KG1 (cell line): ENCODE data around the gene KCNAB1.

Experiments used
- DNase-seq: peaks from one replicate; lab custom pipeline; 2025; lab: John Stamatoyannopoulos, UW

The KCNAB1 gene

DNA sequence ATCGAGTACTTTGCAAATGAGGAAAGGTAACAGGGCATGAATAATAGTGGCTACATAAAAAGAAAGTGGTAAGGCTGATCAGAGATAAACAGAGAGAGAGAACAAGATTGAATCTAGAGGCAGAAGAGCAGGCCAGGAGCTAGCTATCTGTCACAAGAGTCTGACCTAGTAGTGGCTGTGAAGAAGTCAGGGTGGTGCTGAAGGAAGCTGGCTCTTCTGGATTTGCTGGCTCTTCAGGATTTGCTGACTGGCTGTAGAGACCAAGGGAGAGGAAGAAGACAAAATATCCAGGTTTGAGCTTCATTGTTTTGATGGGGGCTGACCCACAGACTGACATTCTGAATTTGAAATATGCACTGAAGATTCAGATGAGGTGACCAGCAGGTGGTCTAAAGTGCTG is 292.2 kb downstream of the KCNAB1 start:
- no peak for DNase-seq

DNA sequence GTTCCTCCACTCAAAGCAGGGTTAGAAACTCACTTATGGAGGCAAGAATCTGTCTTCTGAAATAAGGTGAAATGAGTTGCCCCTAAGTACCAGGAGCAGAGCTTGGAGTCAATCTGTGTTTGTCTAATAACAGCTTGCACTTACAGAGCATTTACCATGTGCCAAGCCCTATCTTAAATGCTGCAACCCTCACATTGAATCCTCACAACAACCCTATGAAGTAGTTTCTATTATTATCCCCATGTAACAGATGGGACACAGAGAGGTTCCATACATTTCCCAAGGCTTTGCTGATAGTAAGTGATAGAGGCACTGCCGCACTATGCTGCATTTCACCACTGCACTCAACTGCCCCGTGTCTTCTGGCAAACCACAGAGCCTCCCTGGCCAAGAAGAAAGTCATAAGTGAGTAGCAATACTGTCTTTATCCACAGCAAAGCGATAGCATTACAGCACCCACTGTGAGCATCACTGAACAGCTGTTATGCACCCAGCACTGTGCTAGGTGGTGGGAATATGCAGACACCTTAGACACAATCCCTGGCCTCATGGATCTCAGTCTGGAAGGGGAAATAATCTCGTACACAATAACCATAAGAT is 293.0 kb downstream of the KCNAB1 start:
- DNase-seq = no peak

DNA sequence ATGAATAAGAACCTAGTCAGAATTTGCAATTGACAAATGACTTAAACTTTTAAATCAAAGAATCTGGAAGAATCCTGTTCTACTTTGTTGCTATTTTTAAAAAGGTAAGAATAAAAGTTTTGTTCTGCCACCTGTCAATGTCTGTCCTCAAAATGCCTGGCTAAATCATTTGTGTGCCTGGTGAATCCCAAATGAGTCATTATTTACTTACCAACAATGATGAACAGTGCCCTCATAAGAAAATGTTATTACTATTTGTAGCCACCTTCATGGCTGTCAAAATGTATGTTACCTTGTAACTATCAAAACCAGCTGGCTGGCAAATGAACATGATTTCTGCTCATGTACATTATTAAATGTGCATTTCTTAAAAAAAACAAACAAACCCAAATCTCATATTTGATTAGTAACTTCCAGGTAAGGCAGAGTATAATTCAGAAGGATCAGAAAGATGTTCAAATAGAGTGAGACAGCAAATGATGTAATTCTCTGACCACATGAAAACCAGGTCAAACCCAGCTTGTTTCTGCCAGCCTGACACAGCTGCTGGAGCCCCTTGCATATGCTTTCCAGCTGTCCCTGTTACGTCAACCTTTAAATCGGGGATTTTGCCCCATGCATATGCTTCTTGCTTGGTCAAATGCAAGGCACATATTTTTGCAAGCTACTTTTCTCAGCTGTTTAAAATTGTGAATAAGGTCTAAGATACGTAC is 296.6 kb downstream of the KCNAB1 start:
- DNase-seq = no peak

DNA sequence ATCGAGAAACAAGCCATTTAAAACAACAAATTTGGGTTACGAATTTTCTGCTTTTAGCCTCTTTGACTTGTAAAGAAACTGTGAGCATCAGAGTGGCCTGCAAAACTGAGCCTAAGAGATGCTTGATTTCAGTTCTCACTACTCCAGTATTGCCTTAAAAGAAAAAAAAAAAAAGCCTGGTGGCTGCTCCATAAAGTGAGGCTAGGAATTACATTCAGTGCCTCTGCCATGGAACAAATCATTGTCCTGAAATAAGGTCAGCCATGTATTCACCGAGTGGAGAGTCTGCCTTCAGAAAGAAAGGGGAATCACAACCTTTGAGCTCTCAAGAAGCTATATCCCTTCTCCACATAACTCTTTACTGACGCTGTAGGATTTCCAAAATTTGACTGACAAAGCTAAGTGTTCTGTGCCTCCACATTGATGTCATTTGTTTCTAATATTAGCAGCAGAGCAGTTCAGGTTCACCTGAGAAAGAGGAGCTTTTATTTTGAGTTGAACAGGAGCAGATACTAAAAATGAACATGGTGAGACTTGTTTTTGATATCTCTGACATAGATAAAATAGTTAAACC is 297.3 kb downstream of the KCNAB1 start:
- no peak for DNase-seq

DNA sequence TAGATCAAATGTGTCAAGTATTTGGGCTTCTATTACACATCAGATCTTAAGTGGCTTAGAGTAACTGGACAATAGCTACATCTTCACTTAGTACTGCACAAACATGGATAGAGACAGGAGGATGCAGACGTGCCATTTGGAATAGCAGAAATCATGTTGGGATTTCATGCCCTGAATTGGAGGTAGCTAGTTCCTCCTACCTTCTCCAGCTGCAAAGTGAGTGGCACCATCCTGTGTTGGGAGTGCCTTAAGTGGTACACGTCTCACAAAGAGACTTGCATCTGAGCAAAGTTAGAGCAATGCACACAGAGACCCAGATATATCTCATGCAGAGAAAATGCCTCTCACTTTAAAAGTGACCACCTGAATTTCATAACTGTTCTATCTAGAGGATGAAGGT is 298.1 kb downstream of the KCNAB1 start:
- no peak for DNase-seq

DNA sequence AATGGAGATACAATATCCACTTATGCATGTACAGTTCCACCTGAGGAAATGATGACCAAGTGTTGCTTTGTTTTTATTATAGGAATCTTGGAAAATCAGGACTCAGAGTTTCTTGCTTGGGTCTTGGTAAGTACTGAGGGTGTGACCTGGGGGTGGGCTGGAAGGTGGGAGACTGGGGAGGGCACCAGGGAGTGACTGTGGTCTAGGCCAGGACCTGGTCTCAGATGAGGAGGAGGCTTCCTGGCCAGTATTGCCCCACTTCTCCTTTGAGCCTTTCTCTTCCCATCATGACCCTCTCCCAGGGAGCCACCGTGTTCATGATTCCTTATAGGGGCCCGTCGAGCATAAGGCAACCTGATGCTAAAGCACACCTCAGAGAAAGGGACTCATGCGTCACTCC is 301.2 kb downstream of the KCNAB1 start:
- DNase-seq = no peak

DNA sequence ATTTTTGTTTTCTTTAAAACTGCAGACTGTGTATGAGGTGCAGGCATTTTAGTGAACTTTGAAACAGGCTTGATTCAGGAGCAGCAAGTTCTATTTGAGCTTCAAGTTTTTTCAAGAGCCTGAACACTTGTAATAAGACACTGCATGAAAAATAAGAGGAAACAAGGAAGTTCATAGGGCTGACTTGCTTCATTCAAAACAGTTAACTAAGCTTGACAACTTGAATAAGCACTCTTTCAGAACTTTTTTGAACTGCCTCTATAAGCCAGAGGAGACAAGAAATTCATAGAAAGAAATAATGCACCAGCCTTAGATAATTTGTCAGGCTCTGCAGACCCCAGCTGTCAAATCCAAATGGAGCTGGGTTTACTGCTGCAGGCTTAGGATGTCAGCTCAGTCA is 304.4 kb downstream of the KCNAB1 start:
- DNase-seq = no peak

DNA sequence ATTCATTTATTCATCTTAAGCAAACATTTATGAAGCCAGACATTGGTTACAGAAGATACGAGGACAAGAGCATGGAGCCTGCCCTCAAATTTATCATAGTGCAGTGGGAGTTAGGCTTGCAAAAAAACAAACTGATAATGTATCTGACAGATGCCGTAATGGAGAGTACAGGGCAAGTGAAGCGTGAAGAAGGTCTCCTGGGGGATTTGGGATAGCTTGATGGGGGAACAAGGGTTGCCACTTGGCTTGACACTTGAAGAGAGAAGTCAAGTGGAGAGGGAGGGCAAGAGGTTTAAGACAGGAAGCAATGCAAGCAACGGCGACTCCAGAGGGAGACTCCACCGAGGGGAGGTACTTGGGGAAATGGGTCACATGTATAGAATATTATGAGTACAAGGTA is 305.3 kb downstream of the KCNAB1 start:
- no peak for DNase-seq

DNA sequence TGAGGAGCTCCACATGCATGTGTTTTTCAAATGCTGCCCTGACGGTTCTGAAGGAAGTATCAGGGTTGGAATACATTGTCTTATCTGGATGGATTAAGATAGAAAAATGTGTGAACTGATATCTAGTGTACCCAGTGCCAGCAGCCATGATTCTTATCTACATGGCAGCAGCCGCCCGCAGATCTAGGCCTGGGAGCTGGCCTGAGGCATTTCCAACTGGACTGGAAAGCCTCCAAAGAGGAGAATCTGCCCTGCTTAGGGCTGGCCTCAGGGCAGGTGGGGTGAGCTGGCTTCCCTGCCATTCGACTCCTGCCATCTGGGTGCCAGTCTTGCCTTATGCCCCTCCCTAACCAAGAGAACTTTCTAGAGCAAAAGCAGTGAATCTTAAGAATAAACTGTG is 308.7 kb downstream of the KCNAB1 start:
- DNase-seq = no peak

DNA sequence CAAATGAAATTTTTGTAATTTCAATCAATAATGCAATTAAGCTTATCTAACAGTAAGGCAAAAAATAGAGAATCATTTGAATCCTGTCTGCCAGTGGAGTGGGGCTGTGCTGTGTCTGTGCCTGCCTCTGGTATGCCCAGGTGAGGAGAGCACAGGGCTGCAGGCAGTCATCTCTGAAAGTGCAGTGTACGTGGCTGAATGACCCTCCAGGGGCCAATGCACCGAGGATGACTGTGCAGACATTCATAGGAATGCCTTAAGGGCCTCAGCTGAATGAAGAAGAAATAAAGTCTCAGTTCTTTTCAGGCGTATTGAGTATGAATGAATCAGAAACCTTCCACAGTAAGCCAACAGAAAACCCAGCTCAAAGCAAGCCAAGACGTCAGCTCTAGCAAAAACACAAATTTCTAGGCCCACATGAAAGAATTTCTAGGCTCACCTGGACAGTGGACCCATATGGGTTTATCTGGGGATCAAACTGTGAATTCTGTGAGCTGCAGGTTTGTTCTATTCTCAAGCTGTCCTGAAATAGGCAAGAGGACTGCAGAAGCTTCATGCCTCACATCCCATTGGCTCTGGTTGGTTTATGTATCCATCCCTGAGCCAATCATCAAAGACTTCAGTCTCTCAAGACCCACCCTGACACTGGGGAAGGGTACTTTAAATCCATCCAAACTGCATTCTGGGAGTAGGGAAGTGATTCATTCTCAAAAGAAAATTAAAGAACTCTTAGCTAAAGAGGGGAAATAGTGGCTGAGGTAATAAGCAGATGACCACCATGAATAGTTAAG is 311.2 kb downstream of the KCNAB1 start:
- DNase-seq = no peak

DNA sequence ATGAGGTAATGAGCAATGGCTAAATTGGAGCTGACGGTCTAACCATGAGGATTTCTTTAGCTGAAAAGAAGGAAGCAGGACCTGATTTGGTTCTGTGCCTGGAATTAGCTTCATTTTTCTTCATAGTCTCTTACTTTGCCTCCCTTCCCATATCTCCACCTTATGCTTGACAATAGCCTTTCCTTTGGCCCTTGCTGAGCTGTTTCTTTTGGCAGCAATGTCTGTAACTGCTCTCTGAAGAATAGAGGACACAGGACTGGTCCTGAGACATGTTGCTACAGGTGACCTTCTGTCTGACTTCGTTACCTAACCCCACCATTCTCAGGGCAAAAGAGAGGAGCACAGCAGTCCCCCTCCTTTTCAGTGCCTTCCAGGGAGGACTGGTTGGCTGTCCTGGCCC is 312.2 kb downstream of the KCNAB1 start:
- DNase-seq = no peak

DNA sequence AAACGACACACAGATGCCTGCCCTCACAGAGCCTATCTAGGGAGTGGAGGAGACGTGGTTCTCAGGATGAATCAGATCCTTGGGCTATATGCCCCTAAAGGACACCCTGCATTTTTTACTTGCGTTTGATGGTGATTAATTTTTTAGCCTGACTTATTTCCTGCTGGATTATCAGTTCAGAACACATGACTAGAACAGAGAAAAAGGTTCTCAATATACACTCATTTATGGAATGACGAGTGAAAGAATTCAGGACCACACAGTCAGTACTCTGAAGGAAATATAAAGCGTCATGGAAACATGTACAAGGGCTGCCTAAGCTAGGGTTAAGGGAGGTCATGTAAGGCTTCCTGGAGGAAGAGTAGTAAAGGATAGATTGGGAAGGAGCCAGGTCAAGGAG is 312.8 kb downstream of the KCNAB1 start:
- no peak for DNase-seq

DNA sequence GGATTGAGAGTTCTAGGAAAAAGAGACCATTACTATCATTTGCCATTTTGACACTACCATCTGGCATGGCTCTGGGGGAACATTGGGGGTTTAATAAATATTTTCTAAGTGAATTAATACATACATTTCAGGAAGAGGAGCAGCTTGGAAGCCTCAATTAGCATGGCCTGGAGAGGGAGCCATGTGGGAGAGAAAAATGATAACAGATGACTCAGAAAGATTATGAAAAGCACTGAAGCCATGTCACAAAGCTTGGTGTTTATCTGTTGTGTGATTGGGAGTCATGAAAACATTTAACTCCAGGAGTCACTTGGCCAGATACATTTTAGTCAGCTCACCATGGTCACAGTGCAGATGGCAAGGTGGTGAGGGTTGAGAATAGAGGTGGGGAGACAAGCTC is 313.5 kb downstream of the KCNAB1 start:
- no peak for DNase-seq

DNA sequence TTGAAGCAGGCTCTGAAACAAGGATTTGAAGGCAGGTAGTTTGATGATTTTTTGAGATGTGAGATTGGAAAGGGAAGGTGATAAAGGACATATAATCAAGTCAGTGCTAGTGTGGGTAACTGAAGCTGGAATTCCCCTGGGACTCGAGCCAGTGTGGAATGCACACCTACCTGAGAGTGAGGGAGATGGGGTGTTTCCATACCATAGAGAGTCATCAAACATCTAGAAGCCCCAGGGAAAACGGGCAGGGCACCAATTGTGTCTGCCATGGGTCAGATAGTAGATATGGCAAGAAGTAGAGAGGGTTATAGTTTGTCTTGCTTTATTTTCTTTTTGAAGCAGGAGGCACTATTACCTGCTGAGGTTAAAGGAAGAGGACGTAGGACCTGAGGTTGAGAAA is 314.5 kb downstream of the KCNAB1 start:
- no peak for DNase-seq

DNA sequence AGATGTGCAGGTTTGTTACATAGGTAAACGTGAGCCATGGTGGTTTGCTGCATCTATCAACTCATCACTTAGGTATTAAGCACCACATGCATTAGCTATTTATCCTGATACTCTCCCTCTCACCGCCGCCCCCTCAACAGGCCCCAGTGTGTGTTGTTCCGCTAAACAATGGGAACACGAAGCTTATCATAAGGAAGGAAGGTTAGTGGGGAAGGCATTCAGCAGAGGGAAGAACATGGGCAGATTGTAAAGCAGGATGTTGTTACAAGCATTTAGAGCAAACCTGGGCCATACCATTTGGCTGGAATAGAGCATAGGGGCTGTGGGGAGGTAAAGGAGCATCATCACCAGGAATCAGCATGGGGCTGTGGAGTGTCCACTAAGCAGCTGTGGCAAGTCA is 322.7 kb downstream of the KCNAB1 start:
- DNase-seq = no peak

DNA sequence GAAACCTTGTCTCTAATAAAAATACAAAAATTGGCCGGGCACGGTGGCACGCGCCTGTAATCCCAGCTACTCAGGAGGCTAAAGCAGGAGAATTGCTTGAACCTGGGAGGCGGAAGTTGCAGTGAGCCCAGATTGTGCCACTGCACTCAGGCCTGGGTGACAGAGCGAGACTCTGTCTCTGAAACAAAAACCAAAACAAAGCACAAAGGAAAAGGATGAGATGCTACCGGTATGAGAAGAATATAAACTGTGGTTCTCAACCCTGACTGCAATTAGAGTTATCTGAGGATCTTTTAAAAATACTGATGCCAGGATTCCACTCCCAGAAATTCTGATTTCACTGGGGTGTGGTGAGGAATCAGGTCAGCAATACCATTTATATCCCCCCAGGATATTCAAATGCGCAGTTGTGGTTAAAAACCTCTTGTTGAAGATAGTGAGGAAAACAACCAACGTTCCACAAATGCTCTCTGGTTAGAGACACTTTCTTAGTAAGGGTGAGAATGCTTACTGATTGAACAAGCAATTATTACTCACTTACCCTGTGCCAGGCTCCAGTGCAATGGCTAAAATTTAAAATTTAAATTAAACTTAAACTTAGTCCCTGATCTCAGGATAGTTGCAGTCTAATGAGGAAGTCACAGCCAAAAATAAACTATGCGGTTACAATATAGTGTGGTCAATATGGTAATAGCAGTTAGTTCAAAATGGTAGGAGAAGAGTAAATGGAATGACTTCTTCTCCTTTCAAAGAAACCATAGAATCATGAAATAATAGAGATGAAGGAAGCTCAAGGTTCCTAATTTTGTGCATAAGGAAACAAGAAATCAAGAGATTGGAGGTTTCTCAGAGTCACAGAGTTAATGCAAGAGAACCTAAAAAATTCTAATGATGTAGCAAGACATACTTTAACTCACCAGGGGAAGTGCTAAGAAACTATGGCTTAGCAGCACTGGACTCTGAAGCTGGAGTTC is 325.0 kb downstream of the KCNAB1 start:
- no peak for DNase-seq

DNA sequence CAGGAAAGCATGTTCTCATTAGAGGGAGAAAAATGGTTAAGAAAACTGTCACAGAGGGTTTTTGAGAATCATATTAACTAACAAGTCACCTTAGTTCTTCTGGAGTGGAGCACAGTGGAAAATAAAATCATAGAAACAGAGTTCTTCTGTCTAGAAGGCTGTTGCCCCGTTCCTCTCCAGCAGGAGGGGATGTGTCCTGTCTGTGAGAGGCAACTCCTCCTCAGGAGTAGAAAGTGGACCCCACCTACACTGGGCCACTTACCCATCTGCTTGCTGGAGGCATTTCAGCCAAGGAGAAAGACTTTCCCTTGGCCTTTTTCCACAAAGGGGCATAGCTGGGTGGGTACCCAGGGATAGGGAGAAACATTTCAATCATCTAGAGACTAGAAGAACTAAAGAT is 327.9 kb downstream of the KCNAB1 start:
- no peak for DNase-seq

DNA sequence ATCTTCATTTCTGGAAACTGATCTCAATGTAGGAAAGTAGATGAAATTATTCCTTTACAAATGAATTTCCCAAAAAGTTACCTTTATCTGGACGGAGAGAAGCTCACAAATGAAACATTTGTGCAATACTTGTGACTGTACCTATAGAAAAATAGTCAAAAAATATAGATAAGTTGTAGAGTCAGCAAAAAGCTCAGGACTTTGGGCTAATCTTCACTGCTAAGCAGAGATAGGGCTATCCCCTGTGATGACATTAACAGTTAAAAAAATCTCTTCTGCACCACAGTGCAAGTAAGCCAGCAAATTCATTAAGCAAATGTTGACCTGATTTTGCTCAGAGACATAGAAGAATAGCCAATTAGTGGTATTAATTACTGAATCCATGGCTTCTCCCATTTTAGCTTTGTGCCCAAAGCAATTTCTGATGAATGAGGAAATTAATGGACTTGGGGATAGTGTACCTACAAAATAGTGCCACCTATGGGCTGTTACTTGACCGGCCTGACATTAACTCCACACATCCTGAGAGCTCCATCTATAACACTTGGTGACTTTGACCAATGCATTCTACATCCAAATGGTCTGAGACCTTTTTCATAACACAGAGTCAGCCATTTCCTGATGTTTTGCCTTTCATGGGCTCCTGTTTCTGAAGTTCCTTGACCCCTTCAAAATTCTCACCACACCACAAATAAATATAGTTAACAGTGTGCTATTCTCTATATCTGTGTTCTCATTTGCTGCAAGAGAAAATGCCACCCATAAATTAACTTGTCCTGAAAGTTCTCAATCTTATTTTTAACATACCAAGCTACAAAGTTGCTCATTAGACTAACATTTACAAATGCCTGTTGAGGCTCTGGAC is 329.6 kb downstream of the KCNAB1 start:
- DNase-seq = no peak

DNA sequence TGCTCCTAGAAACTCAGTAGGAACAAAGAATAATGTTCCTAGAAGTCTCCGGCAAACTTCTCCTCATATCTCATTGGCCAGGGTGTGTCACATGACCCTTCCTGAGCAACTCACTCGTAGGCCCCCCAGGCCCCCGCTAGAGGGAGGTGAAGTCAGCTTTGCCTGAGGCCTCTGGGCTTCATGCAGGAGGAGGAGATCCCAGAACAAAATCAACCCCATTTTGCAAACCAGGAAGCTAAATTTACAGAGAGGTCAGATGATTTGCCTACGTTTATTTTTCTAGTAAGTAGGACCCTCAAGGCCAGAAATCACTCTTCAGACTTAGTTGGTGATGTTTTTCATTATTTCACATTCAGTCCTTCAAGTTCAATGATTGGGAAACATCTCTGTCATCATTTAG is 335.5 kb downstream of the KCNAB1 start:
- no peak for DNase-seq

DNA sequence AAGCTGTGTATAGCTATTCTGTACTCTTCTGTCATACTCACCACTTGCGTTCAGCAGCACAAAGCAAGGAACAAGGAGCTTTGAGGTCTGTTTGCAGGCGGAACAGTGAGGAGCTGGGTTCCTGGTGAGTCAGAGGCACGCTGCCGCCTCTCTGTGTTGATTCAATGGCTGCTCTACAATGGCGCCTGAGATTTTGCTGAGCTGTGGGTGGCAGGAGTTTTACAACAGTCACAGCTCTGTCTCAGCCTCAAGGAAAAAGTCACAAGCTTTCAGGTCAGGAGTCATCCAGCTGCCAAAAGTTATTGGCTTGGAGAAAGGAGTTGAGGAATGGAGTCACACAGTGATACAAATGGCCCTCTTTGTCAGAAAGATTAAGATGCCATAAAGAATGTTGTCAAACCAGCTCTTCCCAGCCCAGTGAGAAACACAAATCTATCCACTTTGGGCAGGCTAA is 336.4 kb downstream of the KCNAB1 start:
- no peak for DNase-seq

DNA sequence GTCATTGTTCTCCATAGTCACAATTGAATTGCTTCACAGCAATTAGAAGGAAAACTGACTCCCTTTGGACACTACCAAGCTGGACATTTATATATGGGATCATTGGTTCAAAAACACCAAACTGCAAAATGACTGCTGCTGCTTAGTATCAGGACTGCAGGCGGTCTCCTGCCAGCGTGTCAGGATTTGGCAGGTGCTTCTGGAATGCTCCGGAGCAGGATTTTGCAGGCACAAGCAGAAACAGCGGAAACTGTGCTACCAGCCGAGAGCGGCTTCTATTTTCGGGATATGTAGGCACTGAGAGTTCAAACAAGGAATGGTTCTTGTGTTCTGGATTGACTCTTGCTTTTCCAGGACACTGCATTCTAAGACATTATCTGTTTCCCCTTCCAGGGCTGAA is 339.1 kb downstream of the KCNAB1 start:
- DNase-seq = no peak
